ENCODE data around the gene CENPN. TPM values are rescaled to one million over a fixed set of nuclear protein-coding genes. Genes with fewer than 3 reads are reported as not detected.
A peak's percentile ranks its signal among the peaks of the same experiment; 100 is the strongest.

The CENPN gene
- 10 to 100 TPM in 1 of 4 donors, 1 to 10 TPM in 2, under 1 TPM in 1; 0.47 to 88.3 (median 3.5) TPM for total RNA-seq

- H3K36me3 ChIP-seq, result no peaks in the 10 kb centered on the region
- H3K4me3 ChIP-seq, result peak within 1 kb of the TSS; percentile 67 to 96 (median 92)
- TF ChIP-seq CTCF (IDR thresholded peaks at IDR 0.05), result peak in 3 of 6 experiments; percentile 11 to 26 (median 14)
- peak; percentile 78 to 87 for TF ChIP-seq POLR2A (IDR thresholded peaks at IDR 0.05)
- H3K4me1 ChIP-seq, result peaks cover 0 to 16% (median 3%) of the 10 kb centered on the region in 4 donors
- peak; percentile 99 for DNase-seq
- peak within 1 kb of the TSS; percentile 94 to 99 (median 98) for H3K27ac ChIP-seq
- no peaks in the 10 kb centered on the region for H3K27me3 ChIP-seq
- no peaks in the 10 kb centered on the region for H3K9me3 ChIP-seq
Measured at GRCh38 chr16:81006813-81007695, at the start of gene CENPN, which contains the start of gene CMC2. Gene CENPN (plus strand): TSS chr16:81007214. CDS start chr16:81011940, 4,726 bp downstream. Gene CMC2 (minus strand): TSS chr16:81006885. CDS start chr16:80997394, 9,491 bp downstream.

GRCh38 chr16:80958284-80958683 is 48.7 kb upstream of the CENPN start:
- Histone ChIP-seq H3K36me3 (no peaks in the 10 kb centered on the region), H3K4me3 (no peak overlapping the region), H3K4me1 (no peaks in the 10 kb centered on the region), H3K27me3 (no peaks in the 10 kb centered on the region), H3K27ac (no peak overlapping the region), H3K9me3 (peaks cover 0 to 13% (median 0%) of the 10 kb centered on the region in 4 donors)
- no peak for TF ChIP-seq CTCF (IDR thresholded peaks at IDR 0.05)
- no peak for TF ChIP-seq POLR2A (IDR thresholded peaks at IDR 0.05)
- no peak for DNase-seq

GRCh38 chr16:80962879-80963278 is 44.1 kb upstream of the CENPN start:
- H3K36me3 ChIP-seq, result no peaks in the 10 kb centered on the region
- H3K27me3 ChIP-seq, result no peaks in the 10 kb centered on the region
- TF ChIP-seq CTCF (IDR thresholded peaks at IDR 0.05) (no peak), POLR2A (IDR thresholded peaks at IDR 0.05) (no peak)
- no peak overlapping the region for H3K27ac ChIP-seq
- no peaks in the 10 kb centered on the region for H3K4me1 ChIP-seq
- no peak for DNase-seq
- H3K9me3 ChIP-seq, result peaks cover 0 to 13% (median 0%) of the 10 kb centered on the region in 4 donors
- H3K4me3 ChIP-seq, result no peak overlapping the region

GRCh38 chr16:80964351-80964750 is 42.7 kb upstream of the CENPN start:
- DNase-seq, result no peak
- TF ChIP-seq POLR2A (IDR thresholded peaks at IDR 0.05) (no peak), CTCF (IDR thresholded peaks at IDR 0.05) (no peak)
- no peak overlapping the region for H3K27ac ChIP-seq
- H3K27me3 ChIP-seq, result no peaks in the 10 kb centered on the region
- no peaks in the 10 kb centered on the region for H3K36me3 ChIP-seq
- no peak overlapping the region for H3K4me3 ChIP-seq
- no peaks in the 10 kb centered on the region for H3K4me1 ChIP-seq
- H3K9me3 ChIP-seq, result peaks cover 0 to 4% (median 0%) of the 10 kb centered on the region in 4 donors

- TF ChIP-seq CTCF (IDR thresholded peaks at IDR 0.05), result no peak
- no peak for TF ChIP-seq POLR2A (IDR thresholded peaks at IDR 0.05)
- Histone ChIP-seq H3K4me3 (no peak overlapping the region), H3K9me3 (no peaks in the 10 kb centered on the region), H3K27ac (no peak overlapping the region), H3K4me1 (no peaks in the 10 kb centered on the region), H3K27me3 (no peaks in the 10 kb centered on the region), H3K36me3 (peaks cover 0 to 4% (median 0%) of the 10 kb centered on the region in 3 donors)
- DNase-seq, result no peak
Measured at GRCh38 chr16:80966617-80967016, 40.4 kb upstream of the CENPN start.
